Measurements from ENCODE around the gene HSPBAP1. TPM values are rescaled to one million over a fixed set of nuclear protein-coding genes. Genes with fewer than 3 reads are reported as not detected.

HSPBAP1 gene, protein sequence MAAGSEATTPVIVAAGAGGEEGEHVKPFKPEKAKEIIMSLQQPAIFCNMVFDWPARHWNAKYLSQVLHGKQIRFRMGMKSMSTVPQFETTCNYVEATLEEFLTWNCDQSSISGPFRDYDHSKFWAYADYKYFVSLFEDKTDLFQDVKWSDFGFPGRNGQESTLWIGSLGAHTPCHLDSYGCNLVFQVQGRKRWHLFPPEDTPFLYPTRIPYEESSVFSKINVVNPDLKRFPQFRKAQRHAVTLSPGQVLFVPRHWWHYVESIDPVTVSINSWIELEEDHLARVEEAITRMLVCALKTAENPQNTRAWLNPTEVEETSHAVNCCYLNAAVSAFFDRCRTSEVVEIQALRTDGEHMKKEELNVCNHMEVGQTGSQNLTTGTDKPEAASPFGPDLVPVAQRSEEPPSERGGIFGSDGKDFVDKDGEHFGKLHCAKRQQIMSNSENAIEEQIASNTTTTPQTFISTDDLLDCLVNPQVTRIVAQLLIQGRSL
- 6.7 and 7.2 TPM in 2 replicates for total RNA-seq

DNA sequence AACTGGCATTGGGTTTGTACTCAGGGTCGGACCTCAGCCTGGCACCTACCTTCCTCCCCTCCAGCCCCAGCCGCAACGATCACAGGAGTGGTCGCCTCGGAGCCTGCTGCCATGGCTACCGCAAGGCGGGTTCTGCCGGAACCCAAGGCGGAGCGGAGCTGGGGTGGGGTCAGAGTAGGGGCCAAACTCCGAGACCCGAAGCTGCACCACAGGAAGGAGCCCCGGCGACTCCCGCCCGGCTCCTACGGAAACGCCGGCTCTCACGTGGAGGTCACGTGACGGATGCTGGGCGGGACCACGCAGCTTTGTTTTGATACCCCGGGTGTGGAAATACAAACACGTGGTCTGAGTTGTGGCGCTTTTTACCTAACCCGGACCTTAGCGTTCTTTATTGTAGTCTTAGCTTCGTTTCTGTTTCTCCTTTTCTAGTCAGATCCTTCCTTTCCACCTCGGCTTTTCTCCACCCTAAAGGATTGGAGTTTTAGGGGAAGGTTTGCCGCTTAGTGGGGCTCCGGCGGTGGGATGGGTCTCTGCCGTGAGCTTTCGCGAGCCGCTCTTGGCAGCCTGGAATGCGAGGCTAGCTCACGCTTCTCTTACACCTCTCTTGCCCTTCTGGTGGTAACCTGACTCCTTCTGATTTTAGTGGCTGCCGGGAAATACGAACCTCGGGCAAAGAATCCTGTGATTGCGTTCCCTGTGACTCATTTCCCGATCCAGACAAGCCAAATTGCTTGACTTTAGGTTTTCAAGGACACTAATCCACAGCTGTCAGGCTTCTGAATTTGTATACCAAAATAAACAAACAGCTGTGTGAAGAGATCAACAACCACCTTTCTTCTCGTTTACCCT, at the start of gene HSPBAP1:
Gene HSPBAP1, minus strand, starts transcription at position 264 of the 849 bp plus-strand sequence. Its CDS starts 151 bp downstream, at position 113.

DNA sequence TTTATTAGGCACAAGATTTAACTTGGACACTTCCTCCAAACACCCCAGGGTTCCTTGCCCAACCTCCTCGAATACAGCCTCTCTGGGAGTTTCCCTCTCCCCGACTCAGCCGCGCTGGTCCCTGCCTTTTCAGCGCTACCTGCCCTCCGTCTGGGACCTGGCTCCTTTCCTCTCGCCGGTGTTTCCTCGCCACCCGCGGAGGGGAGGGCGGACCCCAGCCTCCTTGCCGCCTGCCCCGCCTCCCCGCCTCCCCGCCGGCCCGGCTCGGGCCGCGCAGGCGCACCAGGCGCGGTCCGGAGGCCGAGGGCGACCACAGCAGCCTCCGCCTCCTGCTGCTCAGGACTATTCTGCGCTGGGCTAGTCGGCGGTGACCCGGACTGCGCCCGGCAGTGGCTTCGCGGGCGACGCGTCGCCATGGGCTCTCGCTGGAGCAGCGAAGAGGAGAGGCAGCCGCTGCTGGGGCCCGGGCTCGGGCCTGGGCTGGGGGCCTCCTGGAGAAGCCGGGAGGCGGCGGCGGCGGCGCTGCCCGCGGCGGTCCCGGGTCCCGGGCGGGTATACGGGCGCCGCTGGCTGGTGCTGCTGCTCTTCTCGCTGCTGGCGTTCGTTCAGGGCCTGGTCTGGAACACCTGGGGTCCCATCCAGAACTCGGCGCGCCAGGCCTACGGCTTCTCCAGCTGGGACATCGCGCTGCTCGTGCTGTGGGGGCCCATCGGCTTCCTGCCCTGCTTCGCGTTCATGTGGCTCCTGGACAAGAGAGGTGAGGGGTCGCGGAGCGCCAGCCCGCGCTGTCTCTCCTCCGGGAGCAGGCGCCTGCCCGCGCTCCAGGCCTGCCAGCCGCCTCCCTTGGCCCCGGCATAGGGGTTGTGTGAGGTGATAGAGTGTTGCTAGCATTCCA, 1.4 kb upstream of the HSPBAP1 start, which contains the start of gene SLC49A4:
Gene SLC49A4, plus strand, starts transcription at position 291 of the 895 bp plus-strand sequence. Its CDS starts 124 bp downstream, at position 415.

Other genes starting within 250 kb of the HSPBAP1 start
- 18.0 and 21.9 TPM in 2 replicates for gene PARP9, start 229.5 kb downstream of the HSPBAP1 start, total RNA-seq
- 10.9 and 12.1 TPM in 2 replicates for gene DTX3L, start 229.5 kb downstream of the HSPBAP1 start, total RNA-seq
- 0.09 and 0.14 TPM in 2 replicates for gene PARP15, start 216.2 kb downstream of the HSPBAP1 start, total RNA-seq
- gene PARP14, start 113.0 kb downstream of the HSPBAP1 start, total RNA-seq, result 48.1 and 49.0 TPM in 2 replicates
- gene SLC49A4, start 1.2 kb upstream of the HSPBAP1 start, total RNA-seq, result 15.2 and 19.9 TPM in 2 replicates
- not detected in 2 replicates for gene SEMA5B, start 233.9 kb upstream of the HSPBAP1 start, total RNA-seq